Gastroesophageal sphincter (tissue), 4 donors: ENCODE results near the gene ARPC1B. TPM values are rescaled to one million over a fixed set of nuclear protein-coding genes. Genes with fewer than 3 reads are reported as not detected.
"Not testable (repeated sequence)": the region's sequence is repeated elsewhere in the genome, so short reads cannot be mapped to it uniquely, and the experiment has no call there.

Experiments used
- ATAC-seq: fragments of 150-250 bp; one replicate; pipeline ENCODE4 v1.9.1; 2016; ENCODE audit warnings: mild to moderate bottlenecking, moderate library complexity
- H3K27ac ChIP-seq, 4 donors: fragments of 200-600 bp; sonication (generic) in 3 of 4; 1 replicate in 3 of 4; 2 replicates in 1 of 4; pipeline ENCODE4 v1.5.1; 2016 to 2019
- H3K27me3 ChIP-seq: fragments of 200-600 bp; sonication (generic); one replicate; pipeline ENCODE4 v1.5.1; 2019
- H3K36me3 ChIP-seq, 2 donors: fragments of 200-600 bp; sonication (generic); one replicate each; pipeline ENCODE4 v1.5.1; 2019; ENCODE audit warnings: control low read depth in 1 of 2
- H3K4me1 ChIP-seq, 3 donors: fragments of 200-600 bp; sonication (generic); 1 replicate in 2 of 3; 2 replicates in 1 of 3; pipeline ENCODE4 v1.5.1; 2016 to 2019; ENCODE audit warnings: control low read depth in 2 of 3
- H3K4me3 ChIP-seq, 2 donors: fragments of 200-600 bp; sonication (generic); one replicate each; pipeline ENCODE4 v1.5.1; 2019; ENCODE audit warnings: mild to moderate bottlenecking in 1 of 2, moderate library complexity in 1 of 2
- H3K9me3 ChIP-seq, 3 donors: fragments of 200-600 bp; sonication (generic); one replicate each; pipeline ENCODE4 v1.5.1; 2017 to 2019; ENCODE audit warnings: control low read depth in 2 of 3
- CTCF ChIP-seq, 4 experiments: fragments of 200-600 bp in 2 of 4; fragments of 450-650 bp in 2 of 4; sonication (generic) in 1 of 4; IDR thresholded peaks; one replicate each; pipeline ENCODE4 v1.5.1; 2017 to 2019; ENCODE audit warnings: antibody characterized with exemption in 4 of 4, mild to moderate bottlenecking in 2 of 4, moderate library complexity in 2 of 4
- EP300 ChIP-seq: sonication (generic); formaldehyde crosslinking; IDR thresholded peaks from one replicate; pipeline ENCODE4 v1.6.1; 2017; ENCODE audit warnings: antibody characterized with exemption, mild to moderate bottlenecking
- POLR2A ChIP-seq, 2 donors: fragments of 450-650 bp; IDR thresholded peaks; one replicate each; pipeline ENCODE4 v1.6.1; 2017; ENCODE audit warnings: antibody characterized with exemption in 2 of 2, mild to moderate bottlenecking in 2 of 2, moderate library complexity in 1 of 2
- POLR2AphosphoS5 ChIP-seq: sonication (generic); formaldehyde crosslinking; IDR thresholded peaks from one replicate; pipeline ENCODE4 v1.6.1; 2017; ENCODE audit warnings: antibody characterized with exemption
- WGBS, 2 donors: methylation state at CpG; one replicate each; pipeline ENCODE4 v1.1.5; 2018; ENCODE audit warnings: low coverage in 1 of 2; 5-methylcytosine and 5-hydroxymethylcytosine counted together
- total RNA-seq, 4 donors: library from RNA; depleted of rRNA; stranded (reverse); fragments of >200 nt; gene quantifications; one replicate each; pipeline ENCODE4 v1.1.0, GENCODE V29; 2016

Gene ARPC1B
- total RNA-seq, 4 donors from 2014 or later: 69.9 to 158 (median 138) TPM

- 96% methylated on average over 4 to 5 of the region's 5 CpGs for WGBS, 2 donors
- H3K36me3 ChIP-seq: peaks cover 0 to 99% of the 10 kb centered on the region in 2 donors
- H3K4me1 ChIP-seq: no peaks in the 10 kb centered on the region
- no peaks in the 10 kb centered on the region for H3K27me3 ChIP-seq
- no peak overlapping the region for H3K27ac ChIP-seq
- no peak for TF ChIP-seq POLR2A (IDR thresholded peaks at IDR 0.05)
- TF ChIP-seq EP300: no peak
- TF ChIP-seq CTCF (IDR thresholded peaks at IDR 0.05): no peak
- no peak for TF ChIP-seq POLR2AphosphoS5
- H3K4me3 ChIP-seq: no peak overlapping the region
- no peaks in the 10 kb centered on the region for H3K9me3 ChIP-seq
- no peak for ATAC-seq
These were observed 22.3 kb upstream of the ARPC1B start for GRCh38 chr7:99352247-99352646.

- no peaks in the 10 kb centered on the region for H3K9me3 ChIP-seq
- no peak overlapping the region for H3K27ac ChIP-seq
- ATAC-seq: no peak
- no peaks in the 10 kb centered on the region for H3K4me1 ChIP-seq
- H3K4me3 ChIP-seq: no peak overlapping the region
- 88 to 92% methylated on average over 6 of the region's 7 CpGs for WGBS, 2 donors
- TF ChIP-seq POLR2AphosphoS5 (no peak), EP300 (no peak), POLR2A (IDR thresholded peaks at IDR 0.05) (no peak), CTCF (IDR thresholded peaks at IDR 0.05) (no peak)
- H3K36me3 ChIP-seq: peaks cover 0 to 99% of the 10 kb centered on the region in 2 donors
- H3K27me3 ChIP-seq: no peaks in the 10 kb centered on the region
These were observed 19.4 kb upstream of the ARPC1B start for GRCh38 chr7:99355098-99355497.

- H3K36me3 ChIP-seq: peaks cover 0 to 100% of the 10 kb centered on the region in 2 donors
- peak overlapping the region in 3 of 4 donors; percentile 11 to 61 (median 51) for H3K27ac ChIP-seq
- H3K4me1 ChIP-seq: no peaks in the 10 kb centered on the region
- no peaks in the 10 kb centered on the region for H3K9me3 ChIP-seq
- peak; percentile 60 for ATAC-seq
- no peaks in the 10 kb centered on the region for H3K27me3 ChIP-seq
- 78 to 80% methylated on average over 6 to 9 of the region's 16 CpGs for WGBS, 2 donors
- no peak overlapping the region for H3K4me3 ChIP-seq
- TF ChIP-seq POLR2A (IDR thresholded peaks at IDR 0.05) (no peak), EP300 (no peak), POLR2AphosphoS5 (no peak), CTCF (IDR thresholded peaks at IDR 0.05) (no peak)
These were observed 16.6 kb upstream of the ARPC1B start for GRCh38 chr7:99357701-99358490.

GRCh38 chr7:99358521-99358920, 16.0 kb upstream of the ARPC1B start:
- WGBS, 2 donors: 81 to 84% methylated on average over 5 to 10 of the region's 15 CpGs
- H3K36me3 ChIP-seq: peaks cover 0 to 100% of the 10 kb centered on the region in 2 donors

GRCh38 chr7:99359465-99360154, 14.9 kb upstream of the ARPC1B start:
- no peak overlapping the region for H3K4me3 ChIP-seq
- TF ChIP-seq POLR2A (IDR thresholded peaks at IDR 0.05) (no peak), EP300 (no peak), POLR2AphosphoS5 (no peak), CTCF (IDR thresholded peaks at IDR 0.05) (no peak)
- peaks cover 0 to 100% of the 10 kb centered on the region in 2 donors for H3K36me3 ChIP-seq
- no peak for ATAC-seq
- WGBS, 2 donors: 82 to 86% methylated on average over 9 to 12 of the region's 22 CpGs
- peak overlapping the region in 2 of 4 donors; percentile 48 to 61 for H3K27ac ChIP-seq
- no peaks in the 10 kb centered on the region for H3K27me3 ChIP-seq
- no peaks in the 10 kb centered on the region for H3K4me1 ChIP-seq
- no peaks in the 10 kb centered on the region for H3K9me3 ChIP-seq

More at GRCh38 chr7:99358521-99358920, 16.0 kb upstream of the ARPC1B start:
- ATAC-seq, H3K27me3 ChIP-seq, H3K4me3 ChIP-seq, H3K9me3 ChIP-seq, H3K4me1 ChIP-seq: not testable (repeated sequence)
- peak overlapping the region in 3 of 4 donors; percentile 32 to 61 (median 48) for H3K27ac ChIP-seq
